Renal cortical epithelial cell (primary cell): ENCODE data around the gene ABCC6. TPM values are rescaled to one million over a fixed set of nuclear protein-coding genes. Genes with fewer than 3 reads are reported as not detected.
A peak's percentile ranks its signal among the peaks of the same experiment; 100 is the strongest.
"Not testable (repeated sequence)": the region's sequence is repeated elsewhere in the genome, so short reads cannot be mapped to it uniquely, and the experiment has no call there.

Experiments
- DNase-seq: peaks from one replicate; pipeline ENCODE4 v3.0.0-alpha.2; 2011; ENCODE audit warnings: low read depth
- total RNA-seq: library from RNA; depleted of rRNA; stranded (reverse); fragments of >200 nt; gene quantifications from 2 replicates; pipeline ENCODE4 v1.2.3, GENCODE V29; 2014

The ABCC6 gene
- total RNA-seq, 1 donor from 2014 or later = 2.9 TPM

DNA sequence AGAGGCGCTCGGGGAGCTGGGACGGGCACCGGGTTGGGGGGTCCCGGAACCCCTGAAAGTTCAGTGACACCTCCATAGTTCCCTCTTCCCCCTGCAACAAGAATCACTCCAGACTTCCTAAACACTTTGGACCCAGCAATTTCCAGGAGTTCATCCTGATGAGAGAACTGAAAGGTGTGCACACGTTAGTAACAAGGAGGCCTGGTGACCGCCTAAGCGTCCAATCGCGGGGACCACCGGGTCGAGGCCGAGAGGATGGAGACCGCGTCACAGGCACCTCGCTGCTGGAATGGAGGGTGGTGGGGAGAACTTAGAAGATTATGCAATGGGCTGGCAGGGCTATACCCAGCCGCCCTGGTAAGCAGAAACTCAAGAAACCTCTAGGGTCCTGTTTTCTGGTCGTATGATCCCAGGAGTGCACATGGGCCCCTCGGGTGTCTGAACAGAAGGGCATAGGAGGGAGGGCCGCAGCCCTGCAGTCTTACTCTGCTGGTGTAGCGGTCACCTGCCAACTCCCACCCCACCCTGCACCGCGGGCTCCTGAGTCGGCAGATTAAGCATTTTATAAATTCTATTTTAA, 458 bp upstream of the ABCC6 start:
- DNase-seq = not testable (repeated sequence)

DNA sequence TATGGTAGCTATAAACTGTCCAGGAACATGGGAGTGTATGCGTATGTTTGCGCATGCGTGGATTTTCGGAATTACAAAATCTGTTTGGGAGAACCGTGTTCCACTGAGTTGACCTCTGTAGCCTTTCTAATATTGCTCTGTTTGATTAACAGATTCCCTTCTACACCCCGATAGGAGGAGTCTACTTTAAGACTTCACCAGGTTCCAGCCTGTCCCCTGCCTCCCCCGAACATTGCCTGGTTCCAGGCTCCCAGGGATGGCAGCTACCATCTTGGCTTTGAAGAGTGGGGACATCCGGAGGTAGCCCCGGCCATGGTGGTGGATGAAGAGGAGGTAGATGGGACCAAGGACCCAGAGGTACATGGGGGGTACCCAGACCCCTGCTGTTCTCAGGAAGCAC, 1.9 kb downstream of the ABCC6 start:
- DNase-seq = not testable (repeated sequence)

DNA sequence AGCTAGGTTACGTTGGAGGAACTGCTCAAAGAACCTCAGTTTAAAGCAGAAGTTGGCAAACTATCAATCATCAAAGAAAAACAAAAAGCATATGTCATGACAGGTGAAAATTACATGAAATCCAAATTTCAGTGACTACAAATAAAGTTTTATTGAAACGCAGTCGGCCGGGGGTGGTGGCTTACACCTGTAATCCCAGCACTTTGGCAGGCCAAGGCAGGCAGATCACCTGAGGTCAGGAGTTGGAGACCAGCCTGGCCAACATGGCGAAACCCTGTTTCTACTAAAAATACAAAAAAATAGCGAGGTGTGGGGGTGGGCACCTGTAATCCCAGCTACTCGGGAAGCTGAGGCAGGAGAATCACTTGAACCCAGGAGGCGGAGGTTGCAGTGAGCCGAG, 2.8 kb downstream of the ABCC6 start:
- DNase-seq = not testable (repeated sequence)

DNA sequence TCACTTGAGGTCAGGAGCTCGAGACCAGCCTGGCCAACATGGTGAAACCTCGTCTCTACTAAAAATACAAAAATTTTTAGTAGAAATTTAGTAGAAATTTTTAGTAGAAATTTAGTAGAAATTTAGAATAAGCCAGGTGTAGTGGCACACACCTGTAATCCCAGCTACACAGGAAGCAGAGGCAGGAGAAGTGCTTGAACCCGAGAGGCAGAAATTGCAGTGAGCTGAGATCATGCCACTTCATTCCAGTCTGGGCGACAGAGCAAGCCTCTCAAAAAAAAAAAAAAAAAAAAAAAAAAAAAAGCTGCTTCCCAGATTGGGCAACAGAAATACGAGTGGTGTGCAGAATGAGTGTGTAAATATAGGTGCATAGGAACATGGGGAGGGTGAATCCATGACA, 4.5 kb downstream of the ABCC6 start:
- not testable (repeated sequence) for DNase-seq

DNA sequence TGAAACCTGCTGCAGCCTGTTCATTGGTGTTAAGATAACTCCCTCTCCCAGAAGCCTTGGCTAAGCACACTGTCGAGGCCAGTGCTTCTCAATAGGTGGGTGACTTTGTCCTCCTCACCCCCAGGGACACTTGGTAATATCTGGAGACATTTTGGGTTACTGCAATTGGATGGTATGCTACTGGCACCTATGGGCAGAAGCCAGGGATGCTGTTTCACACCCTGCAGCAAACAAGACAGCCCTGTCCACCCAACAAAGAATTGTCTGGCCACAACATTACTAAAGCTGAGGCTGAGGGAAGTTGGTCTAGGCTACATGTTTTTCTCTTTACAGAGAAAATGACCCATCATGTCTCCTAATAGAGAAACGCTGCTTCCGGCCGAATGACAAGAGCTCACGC, 4.9 kb downstream of the ABCC6 start:
- not testable (repeated sequence) for DNase-seq

DNA sequence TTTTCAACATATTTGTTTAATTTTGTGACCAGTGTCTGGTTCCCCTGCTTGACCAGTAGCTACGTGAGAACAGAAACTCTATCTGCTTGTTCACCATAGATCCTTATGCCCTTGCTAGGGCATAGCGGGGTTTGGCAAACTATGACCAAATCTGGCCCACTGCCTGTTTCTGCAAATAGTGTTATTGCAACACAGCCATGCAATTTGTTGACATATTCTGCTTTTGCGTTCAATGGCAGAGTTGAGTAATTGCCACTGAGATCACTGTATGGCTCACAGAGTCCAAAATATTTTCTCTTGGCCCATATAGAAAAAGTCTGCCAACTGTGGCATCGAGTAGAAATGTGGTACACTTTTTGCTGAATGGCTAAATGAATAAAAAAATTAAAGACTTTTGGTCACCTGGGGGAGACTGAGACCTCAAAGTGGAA, 9.4 kb downstream of the ABCC6 start:
- peak; percentile 56 for DNase-seq

- not testable (repeated sequence) for DNase-seq
Measured at GRCh38 chr16:16211404-16211803, 11.9 kb downstream of the ABCC6 start.

DNA sequence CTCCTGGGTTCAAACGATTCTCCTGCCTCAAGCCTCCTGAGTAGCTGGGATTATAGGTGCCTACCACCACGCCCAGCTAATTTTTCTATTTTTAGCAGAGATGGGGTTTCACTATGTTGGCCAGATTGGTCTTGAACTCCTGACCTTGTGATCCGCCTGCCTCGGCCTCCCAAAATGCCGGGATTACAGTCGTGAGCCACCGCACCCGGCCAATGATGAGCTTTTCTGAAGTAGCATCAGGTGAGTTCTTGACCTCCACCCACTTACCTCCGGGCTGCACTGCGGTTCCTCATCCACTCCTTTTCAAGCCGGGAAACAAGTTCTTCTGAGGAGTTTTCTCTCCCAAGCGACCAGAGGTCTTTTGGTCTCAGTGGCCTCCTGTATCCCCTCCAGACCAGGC, 14.8 kb downstream of the ABCC6 start:
- DNase-seq = not testable (repeated sequence)

DNA sequence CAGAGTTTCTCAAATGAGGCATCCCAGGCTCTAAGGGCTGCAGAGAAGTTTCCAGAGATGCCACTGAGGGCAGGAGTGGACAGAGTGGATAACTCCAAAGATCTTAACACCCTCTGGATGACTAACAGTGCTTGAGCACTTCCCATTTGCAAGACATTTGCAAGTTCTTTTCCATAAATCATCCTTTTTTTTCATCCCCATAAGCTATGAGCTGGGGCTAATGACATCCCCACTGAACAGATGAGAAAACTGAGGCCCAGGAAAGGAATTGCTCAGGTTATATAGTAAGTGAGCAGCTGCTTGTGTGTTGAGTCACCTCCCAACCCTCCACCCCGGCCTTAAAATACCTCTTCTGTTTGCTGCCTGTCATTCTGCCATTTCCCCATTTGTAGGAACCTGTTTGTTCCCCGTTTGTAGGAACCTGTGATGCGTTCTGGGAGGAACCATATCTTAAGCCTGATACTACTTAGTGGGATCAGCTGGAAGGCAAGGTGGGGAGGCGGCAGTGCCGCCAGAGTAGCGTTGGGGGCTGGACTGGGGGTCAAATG, 15.4 kb downstream of the ABCC6 start:
- not testable (repeated sequence) for DNase-seq

GRCh38 chr16:16207097-16207786, 16.1 kb downstream of the ABCC6 start:
- peak; percentile 15 for DNase-seq

DNA sequence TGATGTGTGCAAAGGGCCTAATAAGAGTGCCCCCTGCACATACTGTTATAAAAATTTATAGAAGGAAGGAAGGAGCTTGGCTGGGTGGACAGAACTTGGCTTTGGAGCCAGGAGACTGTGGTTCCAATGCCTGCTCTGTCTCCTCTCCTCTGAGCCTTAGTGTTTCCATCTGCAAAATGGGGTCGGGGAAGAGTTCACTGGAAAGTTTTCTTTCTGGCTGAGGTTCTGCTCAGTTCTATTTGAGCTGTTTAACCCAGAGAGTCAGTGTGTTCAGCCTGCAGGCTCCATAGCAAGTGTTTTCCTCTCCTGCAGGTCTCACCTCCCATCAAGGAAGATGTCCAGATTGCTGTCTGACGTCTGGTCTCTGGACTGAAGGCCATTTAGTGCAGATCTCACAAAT, 17.4 kb downstream of the ABCC6 start:
- DNase-seq = not testable (repeated sequence)

- not testable (repeated sequence) for DNase-seq
Measured at GRCh38 chr16:16204552-16204951, 18.7 kb downstream of the ABCC6 start.

DNA sequence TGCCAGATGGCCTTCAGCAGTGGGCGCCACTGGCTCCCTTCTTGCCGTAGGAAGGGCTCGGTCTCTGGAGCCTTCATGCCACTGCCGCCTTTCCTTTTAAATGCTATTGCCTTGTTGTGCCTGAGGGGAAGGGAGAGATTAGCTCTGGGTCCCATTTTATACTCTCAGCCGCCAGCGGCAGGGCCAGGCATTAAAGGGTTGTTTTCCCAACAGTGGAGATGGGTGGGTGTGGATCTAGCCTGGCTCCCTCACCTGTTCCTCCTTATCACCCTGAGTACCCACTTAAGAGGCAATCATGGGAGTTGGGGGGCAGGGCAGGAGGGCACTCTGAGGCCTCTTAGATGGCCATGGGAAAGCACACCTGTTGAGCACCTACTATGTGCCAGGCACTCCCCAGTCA, 19.8 kb downstream of the ABCC6 start:
- not testable (repeated sequence) for DNase-seq

- DNase-seq = peak; percentile 45
Measured at GRCh38 chr16:16202400-16203143, 20.7 kb downstream of the ABCC6 start.

DNA sequence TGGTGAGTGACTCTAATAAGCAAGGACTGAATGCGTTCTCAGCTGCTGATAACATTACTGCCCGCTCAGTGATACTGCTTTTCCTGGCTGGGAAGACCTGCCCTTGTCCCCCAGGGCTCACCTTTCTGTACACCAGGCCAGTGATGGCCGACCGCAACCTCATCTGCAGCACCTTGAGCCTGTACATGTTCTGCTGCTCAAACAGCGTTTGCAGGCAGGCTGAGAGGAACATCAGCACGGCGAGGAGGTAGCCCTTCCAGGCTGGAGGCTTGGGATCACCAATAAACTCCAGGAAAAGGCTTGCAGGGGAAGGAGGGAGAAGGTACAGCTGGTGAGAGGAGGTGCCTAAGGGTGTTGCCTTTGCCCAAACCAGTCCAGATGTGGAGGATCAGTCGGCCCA, 21.4 kb downstream of the ABCC6 start:
- not testable (repeated sequence) for DNase-seq

DNA sequence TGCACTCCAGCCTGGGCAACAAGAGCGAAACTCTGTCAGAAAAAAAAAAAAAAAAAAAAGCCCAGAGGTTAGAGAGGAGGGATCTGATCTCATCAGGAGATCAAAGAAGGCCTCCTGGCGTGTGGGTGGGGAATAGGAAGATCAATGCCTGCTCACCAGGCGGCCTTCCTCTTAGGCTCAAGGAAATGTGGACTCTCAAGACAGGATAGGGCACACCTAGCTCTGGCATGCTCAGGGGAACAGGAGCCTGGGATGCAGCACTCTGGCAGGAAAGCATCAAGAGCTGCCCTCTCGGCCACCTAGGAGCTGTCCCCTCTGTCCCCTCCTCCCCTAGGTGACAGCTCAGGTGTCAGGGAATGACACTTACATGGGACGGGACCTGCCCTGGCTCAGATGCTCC, 22.9 kb downstream of the ABCC6 start:
- not testable (repeated sequence) for DNase-seq

- peak; percentile 67 for DNase-seq
Measured at GRCh38 chr16:16199428-16199827, 23.9 kb downstream of the ABCC6 start.

- no peak for DNase-seq
Measured at GRCh38 chr16:16197966-16198365, 25.3 kb downstream of the ABCC6 start.

- DNase-seq = no peak
Measured at GRCh38 chr16:16197331-16197730, 26.0 kb downstream of the ABCC6 start.

GRCh38 chr16:16196099-16196498, 27.2 kb downstream of the ABCC6 start:
- DNase-seq = no peak

DNA sequence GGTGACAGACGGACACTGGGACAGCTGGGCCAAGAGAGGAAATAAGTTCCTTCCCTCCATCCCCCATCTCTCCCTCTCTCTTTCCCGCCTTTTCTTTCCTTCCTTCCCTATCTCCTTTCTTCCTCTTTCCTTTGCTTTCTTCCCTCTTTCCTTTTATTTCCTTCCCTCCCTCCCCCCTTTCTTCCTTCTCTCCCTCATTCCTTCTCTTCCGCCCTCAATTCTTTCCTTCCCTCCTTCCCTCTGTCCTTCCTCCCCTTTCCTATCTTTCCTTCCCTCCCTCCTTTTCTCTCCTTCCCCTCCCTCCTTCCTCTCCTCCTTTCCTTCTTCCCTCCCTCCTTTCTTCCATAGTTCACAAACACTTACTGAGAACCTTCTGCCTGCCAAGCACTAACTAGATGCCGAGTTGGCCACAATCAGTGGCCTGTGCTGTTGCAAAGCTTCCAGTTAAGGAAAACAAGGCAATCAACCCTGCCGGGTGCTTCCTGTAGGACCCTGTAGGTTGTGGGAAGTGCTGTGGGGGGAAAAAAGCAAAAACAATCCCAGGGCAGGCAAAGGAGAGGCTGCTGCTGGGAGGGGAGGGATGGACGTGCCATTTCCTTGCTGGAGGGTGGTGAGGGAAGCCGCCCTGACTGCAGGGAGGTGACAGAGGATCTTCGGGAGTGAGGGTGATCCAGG, 31.7 kb downstream of the ABCC6 start:
- DNase-seq = no peak

- DNase-seq = not testable (repeated sequence)
Measured at GRCh38 chr16:16190966-16191365, 32.3 kb downstream of the ABCC6 start.
